G401 (cell line): Measurements from ENCODE around the gene TUSC2. TPM values are rescaled to one million over a fixed set of nuclear protein-coding genes. Genes with fewer than 3 reads are reported as not detected.

Experiments
- DNase-seq: peaks from one replicate; pipeline ENCODE4 v3.0.0-alpha.2; 2015; ENCODE audit warnings: low spot score
- in situ Hi-C: cut with HindIII; loops from 2 replicates; pipeline ENCODE4 v1.10.0; 2016; ENCODE audit warnings: low sequenced_read_pairs, mixed read lengths
- total RNA-seq: library from RNA; depleted of rRNA; stranded (reverse); fragments of >200 nt; shearing (Covaris generic); gene quantifications from 2 replicates; pipeline ENCODE4 v1.2.3, GENCODE V29; 2014

TUSC2 gene
- total RNA-seq, 1 experiment from 2014 or later = 45.0 TPM

DNA sequence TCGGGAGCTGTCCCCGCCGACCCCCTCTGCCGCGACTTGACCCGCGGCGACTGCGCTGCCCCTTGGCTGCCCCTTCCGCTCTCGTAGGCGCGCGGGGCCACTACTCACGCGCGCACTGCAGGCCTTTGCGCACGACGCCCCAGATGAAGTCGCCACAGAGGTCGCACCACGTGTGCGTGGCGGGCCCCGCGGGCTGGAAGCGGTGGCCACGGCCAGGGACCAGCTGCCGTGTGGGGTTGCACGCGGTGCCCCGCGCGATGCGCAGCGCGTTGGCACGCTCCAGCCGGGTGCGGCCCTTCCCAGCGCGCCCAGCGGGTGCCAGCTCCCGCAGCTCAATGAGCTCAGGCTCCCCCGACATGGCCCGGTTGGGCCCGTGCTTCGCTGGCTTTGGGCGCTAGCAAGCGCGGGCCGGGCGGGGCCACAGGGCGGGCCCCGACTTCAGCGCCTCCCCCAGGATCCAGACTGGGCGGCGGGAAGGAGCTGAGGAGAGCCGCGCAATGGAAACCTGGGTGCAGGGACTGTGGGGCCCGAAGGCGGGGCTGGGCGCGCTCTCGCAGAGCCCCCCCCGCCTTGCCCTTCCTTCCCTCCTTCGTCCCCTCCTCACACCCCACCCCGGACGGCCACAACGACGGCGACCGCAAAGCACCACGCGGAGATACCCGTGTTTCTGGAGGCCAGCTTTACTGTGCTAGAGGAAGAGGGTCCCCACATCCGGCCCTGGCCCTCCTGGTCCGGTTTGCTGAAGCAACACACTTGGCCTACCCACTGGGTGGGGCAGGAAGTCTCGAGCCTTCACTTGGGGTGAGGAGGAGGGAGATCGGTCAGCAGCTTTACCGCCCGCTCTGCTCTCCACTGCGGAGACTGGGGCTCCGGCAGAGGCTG is 12.7 kb upstream of the TUSC2 start, which contains the start of gene RASSF1:
Gene RASSF1 (minus strand): TSS at position 389 of the 882 bp plus-strand sequence. CDS start 31 bp downstream, at position 358.
- in situ Hi-C loops = no loop called here

DNA sequence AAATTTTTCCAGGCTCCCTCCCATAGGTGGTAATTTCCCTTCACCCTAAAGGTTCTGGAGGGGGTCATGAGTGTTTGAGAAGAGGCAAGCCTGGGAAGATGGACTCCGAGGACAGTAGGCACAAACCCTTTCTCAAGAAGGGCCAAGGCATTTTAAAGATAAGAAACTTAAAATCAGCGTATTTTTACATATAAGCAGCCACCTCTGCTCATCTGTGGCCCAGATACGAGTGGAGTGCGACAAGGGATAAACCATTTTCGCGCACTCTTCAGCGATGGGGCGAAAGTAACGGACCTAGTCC is 12.1 kb upstream of the TUSC2 start:
- no peak for DNase-seq
- in situ Hi-C loops = no loop called here

More for the DNA sequence above, 12.7 kb upstream of the TUSC2 start, which contains the start of gene RASSF1:
- peak; percentile 57 for DNase-seq

GRCh38 chr3:50339485-50340146 is 11.6 kb upstream of the TUSC2 start:
- in situ Hi-C loops = no loop called here
- no peak for DNase-seq

DNA sequence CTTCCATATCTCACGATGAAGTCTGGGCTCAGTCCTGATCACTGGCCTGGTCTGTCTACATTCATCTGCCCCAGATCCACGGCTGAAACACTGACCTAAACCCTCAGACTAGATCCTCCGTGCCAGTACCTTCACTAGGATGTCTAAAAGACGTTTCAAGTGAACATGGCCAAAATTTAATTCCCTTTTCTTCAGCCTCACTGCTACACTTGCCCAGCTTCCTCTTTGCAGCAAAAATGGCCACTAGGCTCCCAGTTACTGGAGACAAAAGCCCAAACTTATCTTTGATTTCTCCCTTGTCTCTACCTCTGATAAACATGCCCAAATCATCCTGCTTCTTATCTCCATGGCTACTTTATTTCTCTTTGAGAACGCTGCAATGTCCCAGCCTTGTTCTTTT is 10.9 kb upstream of the TUSC2 start:
- in situ Hi-C loops = no loop called here
- DNase-seq = no peak

- in situ Hi-C loops = no loop called here
- peak; percentile 99 for DNase-seq
Observed at GRCh38 chr3:50337175-50337861, 9.3 kb upstream of the TUSC2 start.

GRCh38 chr3:50336452-50337174 is 8.6 kb upstream of the TUSC2 start:
- in situ Hi-C loops = no loop called here
- DNase-seq = no peak

DNA sequence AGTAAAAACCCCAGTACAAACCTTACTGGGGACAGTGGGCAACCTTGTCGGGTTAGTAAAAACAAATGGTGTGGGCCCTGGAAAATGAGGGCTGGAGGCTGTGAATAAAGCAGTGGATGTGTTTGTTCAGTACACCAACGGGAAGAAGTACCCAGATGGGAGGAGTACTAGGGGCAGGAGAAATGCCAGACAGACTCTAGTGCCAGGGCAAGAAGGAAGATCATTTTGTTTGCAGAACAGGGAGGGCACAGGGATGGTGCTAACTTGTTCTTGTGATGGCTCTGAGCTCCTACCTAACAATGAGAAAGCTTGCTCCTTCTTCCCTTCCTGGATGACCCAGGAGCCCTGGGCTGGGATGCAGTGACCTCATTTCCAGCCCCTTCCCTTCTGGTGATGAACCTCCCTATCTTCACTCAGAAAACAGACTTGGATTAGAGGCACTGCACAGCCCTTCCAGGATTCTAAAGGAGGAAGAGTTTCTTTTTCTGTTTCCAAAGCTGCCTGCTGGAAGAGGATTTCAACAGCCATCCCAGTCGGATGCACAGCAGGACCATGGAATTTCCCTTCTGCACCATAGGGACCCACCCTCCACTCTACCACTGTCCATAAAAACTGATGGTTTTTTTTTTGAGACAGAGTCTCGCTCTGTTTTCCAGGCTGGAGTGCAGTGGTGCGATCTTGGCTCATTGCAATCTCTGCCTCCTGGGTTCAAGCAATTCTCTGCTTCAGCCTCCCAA is 6.5 kb upstream of the TUSC2 start:
- in situ Hi-C loops = no loop called here
- DNase-seq = no peak

- DNase-seq = no peak
- in situ Hi-C loops = no loop called here
Observed at GRCh38 chr3:50333744-50334328, 5.8 kb upstream of the TUSC2 start.

- DNase-seq = no peak
- in situ Hi-C loops = no loop called here
Observed at GRCh38 chr3:50331364-50331907, 3.4 kb upstream of the TUSC2 start.

DNA sequence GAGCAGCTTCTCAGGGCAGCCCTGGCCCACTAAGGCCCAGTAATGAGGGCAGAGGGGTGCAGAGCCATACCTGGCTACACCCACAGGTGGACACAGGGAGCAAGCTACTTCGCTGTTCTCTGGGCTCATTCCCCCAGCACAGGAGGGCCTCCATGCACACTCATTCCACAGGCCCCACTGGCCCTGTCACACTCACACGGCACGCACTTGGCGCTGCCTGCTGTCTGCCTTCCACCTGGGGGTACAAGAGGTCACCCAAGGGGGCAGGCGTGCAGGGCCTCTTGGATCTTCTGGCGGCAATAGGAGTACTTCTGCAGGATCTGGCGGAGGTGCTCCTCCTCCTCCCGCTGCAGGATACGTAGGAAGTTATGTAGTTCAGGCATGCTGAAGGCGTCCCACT is 2.3 kb upstream of the TUSC2 start:
- DNase-seq = no peak
- in situ Hi-C loops = no loop called here

- no peak for DNase-seq
- in situ Hi-C loops = loop anchor here (5.0 kb wide), 1 partner anchor 85 kb away; no protein-coding TSS in a partner anchor
Observed at GRCh38 chr3:50327129-50327528, 894 bp downstream of the TUSC2 start.

DNA sequence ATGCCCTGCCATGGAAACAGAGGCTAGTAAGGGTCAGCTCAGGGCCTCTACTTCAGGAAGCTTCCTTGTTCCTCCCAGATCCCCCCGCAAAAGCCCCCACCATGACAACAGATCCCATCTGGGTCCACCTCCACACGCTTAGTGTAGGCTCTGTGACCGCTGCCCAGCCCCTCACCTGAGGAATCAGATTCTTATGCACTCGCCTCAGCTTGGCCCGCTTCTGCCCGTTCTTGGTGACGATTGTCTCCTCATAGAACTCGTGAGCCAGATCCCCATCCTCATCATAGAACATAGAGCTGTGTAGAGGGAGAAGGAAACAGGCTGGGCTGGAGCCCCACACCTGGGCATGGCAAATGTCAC is 1.9 kb downstream of the TUSC2 start:
- no peak for DNase-seq
- in situ Hi-C loops = loop anchor here (5.0 kb wide), 1 partner anchor 84 kb away; no protein-coding TSS in a partner anchor

- in situ Hi-C loops = loop anchor here (5.0 kb wide), 1 partner anchor 83 kb away; no protein-coding TSS in a partner anchor
- DNase-seq = no peak
Observed at GRCh38 chr3:50325497-50326181, 2.4 kb downstream of the TUSC2 start.

DNA sequence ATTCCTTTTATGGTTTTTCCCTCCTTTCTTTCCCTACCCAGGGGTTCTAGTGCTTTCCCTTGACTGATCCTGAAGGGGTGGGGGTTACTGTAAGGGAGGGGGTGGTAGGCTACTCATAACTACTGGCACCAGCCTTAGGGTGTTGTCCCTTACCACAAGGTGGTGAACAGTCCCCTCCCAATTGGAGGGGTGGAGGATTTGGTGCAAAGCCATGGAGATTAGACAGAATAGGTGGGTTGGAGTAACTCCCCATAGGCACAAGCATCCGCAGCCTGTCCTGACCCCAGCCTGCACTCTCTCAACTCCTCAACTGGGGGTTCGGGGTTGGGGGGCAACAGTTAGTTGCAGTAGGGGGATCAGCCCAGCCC is 2.9 kb downstream of the TUSC2 start:
- DNase-seq = no peak
- in situ Hi-C loops = loop anchor here (5.0 kb wide), 1 partner anchor 83 kb away; no protein-coding TSS in a partner anchor

DNA sequence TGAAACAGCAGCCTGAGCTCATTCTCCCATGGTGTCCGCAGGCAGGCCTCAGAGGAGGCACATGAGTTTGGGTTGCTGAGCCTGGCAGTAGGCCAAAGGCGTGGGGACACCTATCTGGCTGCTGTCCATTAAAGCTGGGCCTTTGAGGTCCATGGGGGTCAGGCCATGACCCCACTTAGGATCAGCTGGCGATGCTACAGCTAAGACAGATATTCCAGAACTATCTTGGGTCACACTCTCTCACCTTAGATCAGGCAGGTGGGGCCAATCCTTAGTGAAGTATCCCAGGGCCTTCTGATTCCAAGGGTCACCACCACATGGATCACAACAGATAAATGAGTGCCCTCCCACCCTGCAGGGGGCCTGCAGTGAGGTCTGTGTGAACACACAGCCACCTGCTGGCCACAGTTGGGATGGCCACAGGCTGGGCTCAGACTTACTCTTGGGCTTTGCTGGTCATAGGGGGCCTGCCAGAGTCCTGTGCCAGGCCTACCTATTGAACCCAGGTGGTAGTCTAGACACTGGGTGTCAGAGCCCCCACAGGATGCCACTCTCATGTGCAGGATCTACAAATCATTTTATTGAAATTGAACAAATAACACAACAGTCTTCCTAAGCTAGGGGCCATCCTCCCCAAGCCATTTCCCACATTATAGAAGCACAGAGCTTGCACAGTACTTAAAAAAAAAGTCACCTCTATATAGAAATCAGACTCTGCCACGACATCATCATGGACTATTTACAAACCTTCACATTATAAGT is 3.5 kb downstream of the TUSC2 start:
- DNase-seq = peak; percentile 74
- in situ Hi-C loops = loop anchor here (5.0 kb wide), 1 partner anchor 82 kb away; no protein-coding TSS in a partner anchor

GRCh38 chr3:50323614-50324199 is 4.3 kb downstream of the TUSC2 start:
- in situ Hi-C loops = no loop called here
- DNase-seq = no peak
